ENCODE data around the gene HEATR3. TPM values are rescaled to one million over a fixed set of nuclear protein-coding genes. Genes with fewer than 3 reads are reported as not detected.
A peak's percentile ranks its signal among the peaks of the same experiment; 100 is the strongest.

Gene HEATR3
- total and polyA plus RNA-seq, 2 donors: 20.0 to 26.9 TPM

DNA sequence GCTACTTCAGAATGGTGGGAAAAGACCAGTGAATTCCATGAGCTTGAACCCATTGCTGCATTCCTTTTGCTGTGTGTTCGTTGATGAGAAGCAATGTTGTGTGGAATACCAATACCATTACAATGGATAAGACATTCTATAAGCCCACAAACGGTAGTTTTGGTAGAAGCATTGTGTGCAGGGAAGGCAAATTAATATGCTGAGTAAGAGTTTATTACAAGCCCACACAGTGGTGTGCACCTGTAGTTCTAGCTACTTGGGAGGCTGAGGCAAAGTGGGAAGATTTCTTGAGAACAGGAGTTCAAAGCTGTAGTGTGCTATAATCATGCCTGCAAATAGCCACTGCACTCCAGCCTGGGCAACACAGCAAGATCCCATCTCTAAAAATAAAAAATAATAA is 67.4 kb downstream of the HEATR3 start:
- no peaks in the 10 kb centered on the region for H3K4me1 ChIP-seq (ENCODE audit: control insufficient read depth in 2 of 2, insufficient read depth in 2 of 2, low read length in 2 of 2)
- DNase-seq (ENCODE audit: low read depth in 6 of 9, low spot score in 9 of 9): no peak
- no peaks in the 10 kb centered on the region for H3K36me3 ChIP-seq (ENCODE audit: control insufficient read depth in 2 of 2, insufficient read depth in 2 of 2, low read length in 1 of 2)
- 89% methylated on average over 2 of the region's 2 CpGs for WGBS
- no peaks in the 10 kb centered on the region for H3K27me3 ChIP-seq (ENCODE audit: control insufficient read depth in 2 of 2, insufficient read depth in 1 of 2, low read length in 1 of 2)
- H3K9me3 ChIP-seq (ENCODE audit: control insufficient read depth in 2 of 2, insufficient read depth in 1 of 2, low read length in 1 of 2): no peaks in the 10 kb centered on the region
- H3K27ac ChIP-seq (ENCODE audit: low read depth in 1 of 2, low read length in 1 of 2): no peak overlapping the region
- no peak overlapping the region for H3K4me3 ChIP-seq (ENCODE audit: low read length in 2 of 2)

DNA sequence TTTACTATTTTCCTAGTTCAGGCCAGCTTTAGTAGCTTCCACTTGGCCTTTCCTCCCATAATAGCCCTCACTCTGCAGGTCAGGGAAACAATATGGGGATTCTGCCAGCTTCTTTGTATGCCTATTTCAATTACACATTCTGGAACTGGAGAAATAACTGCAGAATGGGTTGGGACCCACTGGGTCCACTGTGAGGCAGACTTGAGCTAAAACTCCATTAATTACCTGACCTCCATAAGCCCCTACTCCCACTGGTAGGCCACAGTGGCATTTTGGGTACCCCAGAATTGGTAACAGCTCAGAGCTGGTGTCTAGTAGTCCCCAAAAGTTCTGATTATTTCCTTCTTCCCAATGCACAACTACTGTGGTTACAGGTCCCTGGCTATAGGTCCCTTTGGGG is 70.6 kb downstream of the HEATR3 start:
- Histone ChIP-seq H3K9me3 (ENCODE audit: control insufficient read depth in 2 of 2, insufficient read depth in 1 of 2, low read length in 1 of 2) (no peaks in the 10 kb centered on the region), H3K36me3 (ENCODE audit: control insufficient read depth in 2 of 2, insufficient read depth in 2 of 2, low read length in 1 of 2) (no peaks in the 10 kb centered on the region), H3K27me3 (ENCODE audit: control insufficient read depth in 2 of 2, insufficient read depth in 1 of 2, low read length in 1 of 2) (no peaks in the 10 kb centered on the region), H3K4me3 (ENCODE audit: low read length in 2 of 2) (no peak overlapping the region), H3K4me1 (ENCODE audit: control insufficient read depth in 2 of 2, insufficient read depth in 2 of 2, low read length in 2 of 2) (no peaks in the 10 kb centered on the region), H3K27ac (ENCODE audit: low read depth in 1 of 2, low read length in 1 of 2) (no peak overlapping the region)
- DNase-seq (ENCODE audit: low read depth in 6 of 9, low spot score in 9 of 9): no peak

DNA sequence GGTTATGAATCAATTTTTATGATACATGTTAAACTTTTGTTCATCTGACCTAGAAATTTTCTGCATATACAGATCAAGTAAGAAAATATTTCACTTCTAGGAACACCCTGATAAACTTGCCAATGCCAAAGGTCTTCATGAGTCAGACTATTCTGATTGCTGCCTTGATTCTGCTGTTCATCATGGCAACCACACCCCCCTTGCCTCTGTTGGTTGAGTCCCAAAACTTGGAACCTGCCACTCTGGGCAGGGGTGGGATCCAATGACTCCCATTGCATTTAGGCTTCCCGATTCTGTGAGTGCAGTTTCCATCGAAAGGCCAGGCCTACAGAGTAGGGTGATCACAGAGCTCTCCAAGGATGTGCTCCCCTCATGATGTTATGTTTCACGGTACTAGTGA is 71.5 kb downstream of the HEATR3 start:
- WGBS: 96% methylated on average over 3 of the region's 3 CpGs
- Histone ChIP-seq H3K4me1 (ENCODE audit: control insufficient read depth in 2 of 2, insufficient read depth in 2 of 2, low read length in 2 of 2) (no peaks in the 10 kb centered on the region), H3K4me3 (ENCODE audit: low read length in 2 of 2) (no peak overlapping the region), H3K36me3 (ENCODE audit: control insufficient read depth in 2 of 2, insufficient read depth in 2 of 2, low read length in 1 of 2) (no peaks in the 10 kb centered on the region), H3K27ac (ENCODE audit: low read depth in 1 of 2, low read length in 1 of 2) (no peak overlapping the region), H3K9me3 (ENCODE audit: control insufficient read depth in 2 of 2, insufficient read depth in 1 of 2, low read length in 1 of 2) (no peaks in the 10 kb centered on the region), H3K27me3 (ENCODE audit: control insufficient read depth in 2 of 2, insufficient read depth in 1 of 2, low read length in 1 of 2) (no peaks in the 10 kb centered on the region)
- DNase-seq (ENCODE audit: low read depth in 6 of 9, low spot score in 9 of 9): no peak

DNA sequence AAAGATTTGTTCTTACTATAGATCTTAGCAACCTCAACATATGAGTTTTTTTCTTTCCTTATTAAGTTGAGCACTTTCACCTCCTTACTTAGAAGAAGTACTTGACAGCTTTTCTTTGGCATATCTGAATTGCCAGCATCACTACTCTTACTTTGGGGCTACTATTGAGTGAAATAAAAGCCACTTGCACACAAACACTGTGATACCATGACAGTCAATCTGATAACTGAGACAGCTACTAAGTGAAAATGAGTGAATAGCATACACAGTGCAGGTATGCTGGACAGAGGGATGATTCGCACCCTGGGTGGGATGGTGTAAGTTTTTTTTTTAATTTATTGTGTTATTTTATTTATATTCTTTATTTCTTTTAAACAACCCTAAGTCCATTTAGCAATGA is 73.8 kb downstream of the HEATR3 start:
- no peaks in the 10 kb centered on the region for H3K4me1 ChIP-seq (ENCODE audit: control insufficient read depth in 2 of 2, insufficient read depth in 2 of 2, low read length in 2 of 2)
- 99% methylated on average over 1 of the region's 1 CpG for WGBS
- no peak overlapping the region for H3K4me3 ChIP-seq (ENCODE audit: low read length in 2 of 2)
- H3K36me3 ChIP-seq (ENCODE audit: control insufficient read depth in 2 of 2, insufficient read depth in 2 of 2, low read length in 1 of 2): no peaks in the 10 kb centered on the region
- no peaks in the 10 kb centered on the region for H3K27me3 ChIP-seq (ENCODE audit: control insufficient read depth in 2 of 2, insufficient read depth in 1 of 2, low read length in 1 of 2)
- H3K9me3 ChIP-seq (ENCODE audit: control insufficient read depth in 2 of 2, insufficient read depth in 1 of 2, low read length in 1 of 2): no peaks in the 10 kb centered on the region
- no peak overlapping the region for H3K27ac ChIP-seq (ENCODE audit: low read depth in 1 of 2, low read length in 1 of 2)
- no peak for DNase-seq (ENCODE audit: low read depth in 6 of 9, low spot score in 9 of 9)

DNA sequence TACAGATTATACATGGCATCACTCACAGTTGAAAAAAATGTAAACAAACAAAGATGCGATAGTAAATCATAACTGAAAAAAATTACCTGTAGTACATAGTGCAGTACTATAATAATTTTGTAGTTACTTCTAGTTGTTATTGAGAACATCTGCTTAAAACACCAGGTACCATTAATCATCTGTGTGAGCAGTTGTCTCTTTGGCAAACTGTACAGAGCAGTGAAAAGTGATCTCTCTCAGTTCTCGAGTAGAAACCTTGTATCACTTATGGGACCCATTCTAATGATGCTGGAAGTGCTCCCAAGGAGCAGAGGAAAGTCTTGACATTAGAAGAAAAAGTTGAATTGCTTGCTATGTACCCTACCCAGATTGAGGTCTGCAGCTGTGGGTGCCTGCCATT is 78.4 kb downstream of the HEATR3 start:
- no peaks in the 10 kb centered on the region for H3K36me3 ChIP-seq (ENCODE audit: control insufficient read depth in 2 of 2, insufficient read depth in 2 of 2, low read length in 1 of 2)
- H3K27ac ChIP-seq (ENCODE audit: low read depth in 1 of 2, low read length in 1 of 2): no peak overlapping the region
- H3K27me3 ChIP-seq (ENCODE audit: control insufficient read depth in 2 of 2, insufficient read depth in 1 of 2, low read length in 1 of 2): no peaks in the 10 kb centered on the region
- 93% methylated on average over 2 of the region's 2 CpGs for WGBS
- DNase-seq (ENCODE audit: low read depth in 6 of 9, low spot score in 9 of 9): no peak
- H3K4me3 ChIP-seq (ENCODE audit: low read length in 2 of 2): no peak overlapping the region
- H3K4me1 ChIP-seq (ENCODE audit: control insufficient read depth in 2 of 2, insufficient read depth in 2 of 2, low read length in 2 of 2): no peaks in the 10 kb centered on the region
- no peaks in the 10 kb centered on the region for H3K9me3 ChIP-seq (ENCODE audit: control insufficient read depth in 2 of 2, insufficient read depth in 1 of 2, low read length in 1 of 2)

DNA sequence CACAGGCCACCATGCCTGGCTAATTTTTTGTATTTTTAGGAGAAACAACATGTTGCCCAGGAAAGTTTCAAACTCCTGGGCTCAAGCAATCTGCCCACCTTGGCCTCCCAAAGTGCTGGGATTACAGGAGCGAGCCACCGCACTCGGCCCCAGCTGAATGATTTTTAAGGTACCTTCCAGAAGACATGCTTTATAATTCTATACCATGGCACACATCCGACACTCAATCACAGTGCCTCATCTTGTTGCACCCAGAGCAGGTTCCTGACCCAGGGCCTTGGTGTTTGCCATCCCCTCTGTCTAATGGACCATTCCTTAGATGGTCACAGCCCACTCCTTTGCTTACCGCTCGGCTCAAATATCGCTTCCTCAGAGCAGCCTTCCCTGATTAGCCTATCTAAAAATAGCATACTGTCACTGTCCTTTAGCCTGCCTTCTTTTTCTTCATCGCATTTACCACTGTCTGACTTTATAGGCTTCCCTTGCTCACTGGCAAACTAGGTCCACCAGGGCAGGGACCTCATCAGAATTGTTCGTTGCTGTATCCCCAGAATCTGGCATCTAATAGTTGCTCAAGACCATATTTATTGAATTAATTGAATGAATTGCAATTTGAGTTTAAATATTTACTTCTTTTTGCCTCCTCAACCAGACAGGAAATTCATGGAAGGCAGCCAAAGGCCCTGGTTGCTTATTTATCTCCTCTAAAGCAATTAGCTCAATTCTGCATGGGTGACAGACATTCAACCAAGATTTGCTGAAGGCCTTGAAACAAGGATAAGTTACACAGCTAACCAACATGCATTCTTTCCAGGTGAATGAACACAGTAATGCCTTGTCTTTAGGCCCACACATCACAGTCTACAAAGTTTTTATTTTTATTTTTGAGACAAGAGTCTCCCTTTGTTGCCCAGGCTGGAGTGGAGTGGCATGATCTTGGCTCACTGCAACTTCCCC is 81.0 kb downstream of the HEATR3 start:
- no peaks in the 10 kb centered on the region for H3K36me3 ChIP-seq (ENCODE audit: control insufficient read depth in 2 of 2, insufficient read depth in 2 of 2, low read length in 1 of 2)
- no peaks in the 10 kb centered on the region for H3K9me3 ChIP-seq (ENCODE audit: control insufficient read depth in 2 of 2, insufficient read depth in 1 of 2, low read length in 1 of 2)
- no peak overlapping the region for H3K4me3 ChIP-seq (ENCODE audit: low read length in 2 of 2)
- H3K27ac ChIP-seq (ENCODE audit: low read depth in 1 of 2, low read length in 1 of 2): no peak overlapping the region
- no peak for DNase-seq (ENCODE audit: low read depth in 6 of 9, low spot score in 9 of 9)
- no peaks in the 10 kb centered on the region for H3K27me3 ChIP-seq (ENCODE audit: control insufficient read depth in 2 of 2, insufficient read depth in 1 of 2, low read length in 1 of 2)
- 98% methylated on average over 9 of the region's 9 CpGs for WGBS
- peaks cover 1 to 2% of the 10 kb centered on the region in 2 donors for H3K4me1 ChIP-seq (ENCODE audit: control insufficient read depth in 2 of 2, insufficient read depth in 2 of 2, low read length in 2 of 2)

DNA sequence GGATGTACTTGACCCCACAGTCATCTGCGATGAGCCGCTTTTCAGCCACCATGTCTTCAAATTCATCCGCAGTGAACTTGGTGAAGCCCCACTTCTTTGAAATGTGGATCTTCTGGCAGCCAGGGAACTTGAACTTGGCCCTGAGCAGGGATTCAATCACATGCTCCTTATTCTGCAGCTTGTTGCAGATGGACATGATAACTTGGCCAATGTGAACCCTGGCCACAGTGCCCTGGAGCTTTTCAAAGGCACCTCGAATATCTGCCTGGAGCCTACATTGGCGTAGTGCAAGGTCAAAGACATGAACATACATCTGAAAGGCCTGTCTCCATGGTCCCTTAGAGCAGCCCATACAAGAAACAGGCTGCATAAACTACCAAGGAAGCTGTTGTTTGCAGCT is 85.6 kb downstream of the HEATR3 start:
- Histone ChIP-seq H3K4me3 (ENCODE audit: low read length in 2 of 2) (no peak overlapping the region), H3K9me3 (ENCODE audit: control insufficient read depth in 2 of 2, insufficient read depth in 1 of 2, low read length in 1 of 2) (no peaks in the 10 kb centered on the region), H3K27ac (ENCODE audit: low read depth in 1 of 2, low read length in 1 of 2) (no peak overlapping the region), H3K4me1 (ENCODE audit: control insufficient read depth in 2 of 2, insufficient read depth in 2 of 2, low read length in 2 of 2) (peaks cover 22 to 23% of the 10 kb centered on the region in 2 donors), H3K27me3 (ENCODE audit: control insufficient read depth in 2 of 2, insufficient read depth in 1 of 2, low read length in 1 of 2) (no peaks in the 10 kb centered on the region), H3K36me3 (ENCODE audit: control insufficient read depth in 2 of 2, insufficient read depth in 2 of 2, low read length in 1 of 2) (no peaks in the 10 kb centered on the region)
- DNase-seq (ENCODE audit: low read depth in 6 of 9, low spot score in 9 of 9): no peak
- WGBS: 98% methylated on average over 5 of the region's 5 CpGs

DNA sequence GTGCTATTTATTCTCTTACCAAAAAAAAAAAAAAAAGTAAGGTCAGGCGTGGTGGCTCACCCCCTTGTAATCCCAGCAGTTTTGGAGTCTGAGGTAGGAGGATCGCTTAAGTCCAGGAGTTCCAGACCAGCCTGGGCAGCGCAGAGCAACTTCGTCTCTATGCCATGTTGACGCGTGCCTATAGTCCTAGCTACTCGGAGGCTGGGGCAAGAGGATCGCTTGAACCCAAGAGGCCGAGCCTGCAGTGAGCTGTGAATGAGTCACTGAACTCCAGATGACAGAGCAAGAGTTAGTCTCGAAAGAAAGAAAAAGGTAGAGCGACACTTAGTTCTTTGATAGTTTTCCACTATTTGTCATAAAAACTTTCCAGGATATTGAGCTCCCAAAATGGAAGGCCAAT is 86.0 kb downstream of the HEATR3 start:
- H3K4me1 ChIP-seq (ENCODE audit: control insufficient read depth in 2 of 2, insufficient read depth in 2 of 2, low read length in 2 of 2): peaks cover 22 to 23% of the 10 kb centered on the region in 2 donors
- no peaks in the 10 kb centered on the region for H3K9me3 ChIP-seq (ENCODE audit: control insufficient read depth in 2 of 2, insufficient read depth in 1 of 2, low read length in 1 of 2)
- peak overlapping the region in 1 of 2 donors; percentile 18 for H3K27ac ChIP-seq (ENCODE audit: low read depth in 1 of 2, low read length in 1 of 2)
- H3K27me3 ChIP-seq (ENCODE audit: control insufficient read depth in 2 of 2, insufficient read depth in 1 of 2, low read length in 1 of 2): no peaks in the 10 kb centered on the region
- DNase-seq (ENCODE audit: low read depth in 6 of 9, low spot score in 9 of 9): no peak
- peak overlapping the region; percentile 62 to 85 for H3K4me3 ChIP-seq (ENCODE audit: low read length in 2 of 2)
- WGBS: 97% methylated on average over 11 of the region's 11 CpGs
- no peaks in the 10 kb centered on the region for H3K36me3 ChIP-seq (ENCODE audit: control insufficient read depth in 2 of 2, insufficient read depth in 2 of 2, low read length in 1 of 2)

DNA sequence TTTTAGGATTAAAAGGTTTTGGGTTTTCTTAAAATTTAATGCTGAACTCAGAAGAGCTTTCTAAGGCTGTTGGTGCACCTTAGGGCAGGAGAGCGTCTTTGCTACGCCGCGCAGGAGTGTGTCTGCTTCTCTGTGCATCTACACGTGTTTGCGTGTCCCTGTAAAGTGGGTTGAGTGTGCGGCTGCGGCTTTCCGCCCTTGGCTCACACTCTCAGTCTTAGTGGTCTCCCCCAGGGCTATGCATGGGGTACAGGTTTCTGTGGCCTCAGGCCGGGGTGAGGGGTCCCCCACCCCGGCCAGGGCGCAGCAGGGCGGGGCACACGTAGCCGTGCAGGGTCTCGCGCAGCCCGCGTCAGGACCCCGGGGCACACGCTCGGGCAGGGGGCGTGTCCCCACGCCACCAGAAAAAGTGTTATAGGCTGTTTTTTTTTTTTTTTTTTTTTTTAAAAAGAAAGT is 86.6 kb downstream of the HEATR3 start:
- H3K4me1 ChIP-seq (ENCODE audit: control insufficient read depth in 2 of 2, insufficient read depth in 2 of 2, low read length in 2 of 2): peaks cover 22 to 23% of the 10 kb centered on the region in 2 donors
- DNase-seq (ENCODE audit: low read depth in 6 of 9, low spot score in 9 of 9): peak in 3 of 9 donors; percentile 59 to 81 (median 66)
- H3K4me3 ChIP-seq (ENCODE audit: low read length in 2 of 2): peak overlapping the region; percentile 62 to 85
- no peaks in the 10 kb centered on the region for H3K36me3 ChIP-seq (ENCODE audit: control insufficient read depth in 2 of 2, insufficient read depth in 2 of 2, low read length in 1 of 2)
- no peaks in the 10 kb centered on the region for H3K27me3 ChIP-seq (ENCODE audit: control insufficient read depth in 2 of 2, insufficient read depth in 1 of 2, low read length in 1 of 2)
- no peaks in the 10 kb centered on the region for H3K9me3 ChIP-seq (ENCODE audit: control insufficient read depth in 2 of 2, insufficient read depth in 1 of 2, low read length in 1 of 2)
- peak overlapping the region; percentile 94 to 98 for H3K27ac ChIP-seq (ENCODE audit: low read depth in 1 of 2, low read length in 1 of 2)
- under 1% methylated on average over 24 of the region's 24 CpGs for WGBS
